ENCODE results near the gene PTGER1. TPM values are rescaled to one million over a fixed set of nuclear protein-coding genes. Genes with fewer than 3 reads are reported as not detected.
"Not testable (repeated sequence)": the region's sequence is repeated elsewhere in the genome, so short reads cannot be mapped to it uniquely, and the experiment has no call there.

The PTGER1 gene
- total RNA-seq, 1 experiment from 2014 or later: 0.42 TPM

DNA sequence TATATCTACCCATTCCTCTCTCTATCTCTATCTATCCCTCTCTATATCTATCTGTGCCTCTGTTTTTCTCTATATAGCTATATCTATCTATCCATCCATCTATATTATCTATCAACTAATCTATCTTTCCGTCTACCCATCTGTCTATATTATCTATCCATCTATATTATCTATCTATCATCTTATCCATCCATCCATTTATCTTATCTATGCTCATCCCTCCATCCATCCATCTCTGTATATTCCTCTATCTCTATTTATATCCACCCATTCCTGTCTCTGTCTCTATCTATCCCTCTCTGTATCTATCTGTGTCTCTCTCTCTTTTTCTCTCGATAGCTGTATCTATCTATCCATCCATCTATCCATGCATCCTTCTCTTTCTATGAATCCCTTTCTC lies 14.2 kb downstream of the PTGER1 start:
- H3K27ac Mint-ChIP-seq (ENCODE audit: low read depth, unreplicated experiment): no peak overlapping the region
- TF ChIP-seq, protein P1, sequence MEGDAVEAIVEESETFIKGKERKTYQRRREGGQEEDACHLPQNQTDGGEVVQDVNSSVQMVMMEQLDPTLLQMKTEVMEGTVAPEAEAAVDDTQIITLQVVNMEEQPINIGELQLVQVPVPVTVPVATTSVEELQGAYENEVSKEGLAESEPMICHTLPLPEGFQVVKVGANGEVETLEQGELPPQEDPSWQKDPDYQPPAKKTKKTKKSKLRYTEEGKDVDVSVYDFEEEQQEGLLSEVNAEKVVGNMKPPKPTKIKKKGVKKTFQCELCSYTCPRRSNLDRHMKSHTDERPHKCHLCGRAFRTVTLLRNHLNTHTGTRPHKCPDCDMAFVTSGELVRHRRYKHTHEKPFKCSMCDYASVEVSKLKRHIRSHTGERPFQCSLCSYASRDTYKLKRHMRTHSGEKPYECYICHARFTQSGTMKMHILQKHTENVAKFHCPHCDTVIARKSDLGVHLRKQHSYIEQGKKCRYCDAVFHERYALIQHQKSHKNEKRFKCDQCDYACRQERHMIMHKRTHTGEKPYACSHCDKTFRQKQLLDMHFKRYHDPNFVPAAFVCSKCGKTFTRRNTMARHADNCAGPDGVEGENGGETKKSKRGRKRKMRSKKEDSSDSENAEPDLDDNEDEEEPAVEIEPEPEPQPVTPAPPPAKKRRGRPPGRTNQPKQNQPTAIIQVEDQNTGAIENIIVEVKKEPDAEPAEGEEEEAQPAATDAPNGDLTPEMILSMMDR (IDR thresholded peaks at IDR 0.05; ENCODE audit: unreplicated experiment): no peak
- H3K9me3 Mint-ChIP-seq (ENCODE audit: unreplicated experiment): no peaks in the 10 kb centered on the region
- H3K4me3 Mint-ChIP-seq (ENCODE audit: unreplicated experiment): no peak overlapping the region
- H3K36me3 Mint-ChIP-seq (ENCODE audit: insufficient read depth, unreplicated experiment): peaks cover 44% of the 10 kb centered on the region
- H3K4me1 Mint-ChIP-seq (ENCODE audit: insufficient read depth, unreplicated experiment): no peaks in the 10 kb centered on the region
- no peak for DNase-seq (ENCODE audit: unreplicated experiment)
- CTCF ChIA-PET: no interaction called here
- no TSS peak for BruUV-seq (replicated peaks)
- POLR2A ChIA-PET: no interaction called here
- intact Hi-C loops (cut with micrococcal nuclease): no loop called here
- no peaks in the 10 kb centered on the region for H3K27me3 Mint-ChIP-seq (ENCODE audit: insufficient read depth, unreplicated experiment)

DNA sequence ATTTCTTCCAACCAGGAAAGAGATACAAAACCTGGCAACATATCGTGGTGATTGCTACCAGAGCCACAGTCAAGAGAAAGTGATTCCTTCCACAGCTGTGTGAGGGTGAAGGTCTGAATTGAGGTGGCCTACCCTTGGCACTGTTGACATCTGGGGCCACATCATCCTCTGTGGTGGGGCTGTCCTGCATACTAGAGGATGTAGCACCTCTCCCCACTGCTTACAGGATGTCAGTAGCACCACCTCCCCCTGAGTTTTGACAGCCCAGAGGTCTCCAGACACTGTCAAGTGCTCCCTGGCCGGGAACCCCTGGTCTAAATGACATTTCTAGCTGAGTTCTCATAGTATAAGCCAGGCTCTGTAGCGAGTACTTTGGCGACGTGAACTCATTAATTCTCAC lies 15.5 kb downstream of the PTGER1 start:
- no peak for DNase-seq (ENCODE audit: unreplicated experiment)
- H3K9me3 Mint-ChIP-seq (ENCODE audit: unreplicated experiment): no peaks in the 10 kb centered on the region
- TF ChIP-seq, protein P1 (IDR thresholded peaks at IDR 0.05; ENCODE audit: unreplicated experiment): no peak
- no TSS peak for BruUV-seq (replicated peaks)
- H3K4me3 Mint-ChIP-seq (ENCODE audit: unreplicated experiment): no peak overlapping the region
- H3K4me1 Mint-ChIP-seq (ENCODE audit: insufficient read depth, unreplicated experiment): no peaks in the 10 kb centered on the region
- peaks cover 55% of the 10 kb centered on the region for H3K36me3 Mint-ChIP-seq (ENCODE audit: insufficient read depth, unreplicated experiment)
- ChIA-PET POLR2A (no interaction called here), CTCF (interaction anchor here (0.6 to 1.4 kb wide), 3 partner anchors 8 to 323 kb away, joined by 3 to 4 read pairs (median 4); partner anchors contain the start of gene ASF1B)
- no peak overlapping the region for H3K27ac Mint-ChIP-seq (ENCODE audit: low read depth, unreplicated experiment)
- intact Hi-C loops (cut with micrococcal nuclease): no loop called here
- H3K27me3 Mint-ChIP-seq (ENCODE audit: insufficient read depth, unreplicated experiment): no peaks in the 10 kb centered on the region

DNA sequence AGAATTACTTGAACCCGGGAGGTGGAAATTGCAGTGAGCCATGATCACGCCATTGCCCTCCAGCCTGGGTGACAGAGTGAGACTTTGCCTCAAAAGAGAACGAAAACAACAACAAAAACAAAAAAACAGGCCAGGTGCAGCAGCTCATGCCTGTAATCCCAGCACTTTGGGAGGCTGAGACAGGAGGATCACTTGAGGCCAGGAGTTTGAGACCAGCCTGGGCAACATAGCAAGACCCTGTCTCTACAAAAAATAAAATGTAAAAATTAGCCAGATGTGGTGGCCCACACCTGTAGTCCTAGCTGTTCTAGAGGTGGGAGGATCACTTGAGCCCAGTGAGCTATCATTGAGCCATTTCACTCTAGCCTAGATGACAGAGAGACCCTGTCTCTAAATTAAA lies 22.9 kb downstream of the PTGER1 start:
- H3K27ac Mint-ChIP-seq (ENCODE audit: low read depth, unreplicated experiment); H3K4me3 Mint-ChIP-seq (ENCODE audit: unreplicated experiment); H3K27me3 Mint-ChIP-seq (ENCODE audit: insufficient read depth, unreplicated experiment); H3K9me3 Mint-ChIP-seq (ENCODE audit: unreplicated experiment); DNase-seq (ENCODE audit: unreplicated experiment); intact Hi-C loops (cut with micrococcal nuclease); BruUV-seq (replicated peaks); H3K4me1 Mint-ChIP-seq (ENCODE audit: insufficient read depth, unreplicated experiment): not testable (repeated sequence)
- H3K36me3 Mint-ChIP-seq (ENCODE audit: insufficient read depth, unreplicated experiment): peaks cover 79% of the 10 kb centered on the region
- ChIA-PET CTCF (interaction anchor here (0.7 kb wide), 1 partner anchor 1506 kb away, joined by 3 read pairs; the partner anchor contains the start of gene RAD23A), POLR2A (interaction anchor here (0.7 kb wide), 1 partner anchor 11 kb away, joined by 3 read pairs; no protein-coding TSS in a partner anchor)

DNA sequence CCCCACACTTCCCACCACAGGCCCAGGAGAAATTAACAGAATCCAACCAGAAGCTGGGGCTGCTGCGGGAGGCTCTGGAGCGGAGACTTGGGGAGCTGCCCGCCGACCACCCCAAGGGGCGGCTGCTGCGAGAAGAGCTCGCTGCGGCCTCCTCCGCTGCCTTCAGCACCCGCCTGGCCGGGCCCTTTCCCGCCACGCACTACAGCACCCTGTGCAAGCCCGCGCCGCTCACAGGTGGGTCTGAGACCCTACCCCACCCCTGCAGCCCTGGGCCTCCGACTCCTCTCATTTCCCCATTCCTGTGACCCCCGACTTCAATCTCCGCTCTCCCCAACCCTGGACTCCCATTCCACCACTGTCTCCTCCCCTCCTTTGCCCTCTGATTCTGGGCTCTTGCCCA lies 24.3 kb downstream of the PTGER1 start:
- no peak for DNase-seq (ENCODE audit: unreplicated experiment)
- Mint-ChIP-seq H3K4me1 (ENCODE audit: insufficient read depth, unreplicated experiment) (peaks cover 6% of the 10 kb centered on the region), H3K27ac (ENCODE audit: low read depth, unreplicated experiment) (no peak overlapping the region), H3K4me3 (ENCODE audit: unreplicated experiment) (no peak overlapping the region), H3K36me3 (ENCODE audit: insufficient read depth, unreplicated experiment) (peaks cover 82% of the 10 kb centered on the region), H3K27me3 (ENCODE audit: insufficient read depth, unreplicated experiment) (no peaks in the 10 kb centered on the region), H3K9me3 (ENCODE audit: unreplicated experiment) (no peaks in the 10 kb centered on the region)
- no TSS peak for BruUV-seq (replicated peaks)
- intact Hi-C loops (cut with micrococcal nuclease): no loop called here
- ChIA-PET CTCF (no interaction called here), POLR2A (interaction anchor here (0.6 kb wide), 1 partner anchor 14 kb away, joined by 5 read pairs; no protein-coding TSS in a partner anchor)
- TF ChIP-seq, protein P1 (IDR thresholded peaks at IDR 0.05; ENCODE audit: unreplicated experiment): no peak
